Limb (tissue), 2 donors: ENCODE data around the gene MTARC2.

ENCODE experiments used
- DNase-seq, 2 donors: peaks; one replicate each; pipeline ENCODE4 v3.0.0-alpha.2; 2016; ENCODE audit errors: extremely low spot score in 2 of 2

MTARC2 gene

GRCh38 chr1:220826729-220827128, 78.6 kb downstream of the MTARC2 start:
- DNase-seq: no peak

GRCh38 chr1:220827445-220828178, 79.5 kb downstream of the MTARC2 start:
- no peak for DNase-seq

- DNase-seq: no peak
Measured at GRCh38 chr1:220828179-220828490, 80.0 kb downstream of the MTARC2 start.

GRCh38 chr1:220828950-220829586, 80.9 kb downstream of the MTARC2 start:
- no peak for DNase-seq

GRCh38 chr1:220833436-220833835, 85.3 kb downstream of the MTARC2 start:
- DNase-seq: no peak
